ENCODE data around the gene DNMT1. TPM values are rescaled to one million over a fixed set of nuclear protein-coding genes. Genes with fewer than 3 reads are reported as not detected.

Gene DNMT1
- polyA plus RNA-seq, 1 donor (not counting 4 experiments of a cell fraction or from before 2014, with no cell fraction given): 52.0 TPM

GRCh38 chr19:10206226-10206885 lies 11.6 kb upstream of the DNMT1 start:
- no peaks in the 10 kb centered on the region for H3K79me2 ChIP-seq (ENCODE audit: control insufficient read depth, insufficient read depth, low read length)
- H3K27ac ChIP-seq (ENCODE audit: control insufficient read depth, insufficient read depth, low read length): no peak overlapping the region
- peaks cover under 1% of the 10 kb centered on the region for H3K4me1 ChIP-seq (ENCODE audit: control insufficient read depth, extremely low read depth, insufficient read depth, low read length)
- DNase-seq (ENCODE audit: low read depth, low spot score) (no peak), FAIRE-seq (no peak)
- H3K9me3 ChIP-seq (ENCODE audit: control insufficient read depth, low read depth, low read length): no peaks in the 10 kb centered on the region
- dilution Hi-C loops (cut with MboI; ENCODE audit: extremely low pct_ligation_motif_present, low sequenced_read_pairs): no loop called here
- no peaks in the 10 kb centered on the region for H4K20me1 ChIP-seq (ENCODE audit: control insufficient read depth, extremely low read depth, insufficient read depth, low read length)
- no peak overlapping the region for H3K4me2 ChIP-seq (ENCODE audit: control insufficient read depth, extremely low read depth, insufficient read depth, low read depth, low read length)
- no peak overlapping the region for H3K9ac ChIP-seq (ENCODE audit: control insufficient read depth, extremely low read depth, insufficient read depth, low read length)
- H3K36me3 ChIP-seq (ENCODE audit: control insufficient read depth in 2 of 2, extremely low read depth in 1 of 2, insufficient read depth in 2 of 2, low read length in 2 of 2): no peaks in the 10 kb centered on the region
- no peak for TF ChIP-seq EZH2 (IDR thresholded peaks at IDR 0.05; ENCODE audit: low read length)
- no peak for TF ChIP-seq CTCF (optimal IDR thresholded peaks at IDR 0.05 in 1 of 3, IDR thresholded peaks at IDR 0.05 in 1 of 3, conservative IDR thresholded peaks at IDR 0.05 in 1 of 3; ENCODE audit: extremely low read depth in 1 of 3, insufficient read depth in 2 of 3, low read length in 3 of 3)
- H3K9me1 ChIP-seq (ENCODE audit: control insufficient read depth, extremely low read depth, insufficient read depth, low read length): no peaks in the 10 kb centered on the region
- H2AFZ ChIP-seq (ENCODE audit: control insufficient read depth, low read length): no peak overlapping the region
- no peaks in the 10 kb centered on the region for H3K27me3 ChIP-seq (ENCODE audit: control insufficient read depth, extremely low read depth, insufficient read depth, low read length)
- no peak overlapping the region for H3K4me3 ChIP-seq (ENCODE audit: control insufficient read depth in 2 of 3, extremely low read depth in 1 of 3, insufficient read depth in 2 of 3, low read depth in 1 of 3, low read length in 3 of 3)

- Histone ChIP-seq H3K36me3 (ENCODE audit: control insufficient read depth in 2 of 2, extremely low read depth in 1 of 2, insufficient read depth in 2 of 2, low read length in 2 of 2) (no peaks in the 10 kb centered on the region), H3K4me3 (ENCODE audit: control insufficient read depth in 2 of 3, extremely low read depth in 1 of 3, insufficient read depth in 2 of 3, low read depth in 1 of 3, low read length in 3 of 3) (no peak overlapping the region), H3K4me2 (ENCODE audit: control insufficient read depth, extremely low read depth, insufficient read depth, low read depth, low read length) (no peak overlapping the region), H3K9me3 (ENCODE audit: control insufficient read depth, low read depth, low read length) (no peaks in the 10 kb centered on the region), H3K9ac (ENCODE audit: control insufficient read depth, extremely low read depth, insufficient read depth, low read length) (no peak overlapping the region), H3K4me1 (ENCODE audit: control insufficient read depth, extremely low read depth, insufficient read depth, low read length) (peaks cover 8% of the 10 kb centered on the region), H3K9me1 (ENCODE audit: control insufficient read depth, extremely low read depth, insufficient read depth, low read length) (no peaks in the 10 kb centered on the region), H3K27ac (ENCODE audit: control insufficient read depth, insufficient read depth, low read length) (no peak overlapping the region), H3K79me2 (ENCODE audit: control insufficient read depth, insufficient read depth, low read length) (no peaks in the 10 kb centered on the region), H4K20me1 (ENCODE audit: control insufficient read depth, extremely low read depth, insufficient read depth, low read length) (no peaks in the 10 kb centered on the region), H3K27me3 (ENCODE audit: control insufficient read depth, extremely low read depth, insufficient read depth, low read length) (no peaks in the 10 kb centered on the region), H2AFZ (ENCODE audit: control insufficient read depth, low read length) (no peak overlapping the region)
- no peak for FAIRE-seq
- DNase-seq (ENCODE audit: low read depth, low spot score): no peak
- TF ChIP-seq EZH2 (IDR thresholded peaks at IDR 0.05; ENCODE audit: low read length): no peak
- TF ChIP-seq CTCF (optimal IDR thresholded peaks at IDR 0.05 in 1 of 3, IDR thresholded peaks at IDR 0.05 in 1 of 3, conservative IDR thresholded peaks at IDR 0.05 in 1 of 3; ENCODE audit: extremely low read depth in 1 of 3, insufficient read depth in 2 of 3, low read length in 3 of 3): no peak
- dilution Hi-C loops (cut with MboI; ENCODE audit: extremely low pct_ligation_motif_present, low sequenced_read_pairs): no loop called here
Measured at GRCh38 chr19:10205636-10206035, 10.9 kb upstream of the DNMT1 start.
